ENCODE data around the gene UROD.

DNA sequence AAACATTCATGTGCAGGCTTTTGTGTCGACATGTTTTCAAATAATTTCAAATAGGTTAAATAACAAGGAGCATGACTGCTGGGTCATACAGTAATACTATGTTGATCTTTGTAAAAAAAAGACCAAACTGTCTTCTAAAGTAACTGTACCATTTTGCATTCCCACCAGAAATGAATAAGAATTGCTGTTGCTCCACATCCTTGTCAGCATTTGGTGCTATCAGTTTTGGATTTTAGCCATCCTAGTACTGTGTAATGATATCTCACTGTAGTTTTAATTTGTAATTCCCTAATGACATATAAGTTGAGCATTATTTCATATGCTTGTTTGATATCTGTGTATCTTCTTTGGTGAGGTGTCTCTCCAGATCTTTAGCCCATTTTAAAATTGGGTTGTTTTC is 11.6 kb downstream of the UROD start:
- TF ChIP-seq CTCF (conservative IDR thresholded peaks at IDR 0.05; ENCODE audit: low read depth, low read length) = no peak
- no peak for TF ChIP-seq EZH2 (IDR thresholded peaks at IDR 0.05; ENCODE audit: borderline replicate concordance, low read depth, low read length, poor library complexity, severe bottlenecking)

Data from A673 (cell line).